GM21723 (cell line): Measurements from ENCODE around the gene VAMP8.
"Not testable (repeated sequence)": the region's sequence is repeated elsewhere in the genome, so short reads cannot be mapped to it uniquely, and the experiment has no call there.

Source experiments
- ATAC-seq: cut with Tn5 transposase; IDR thresholded peaks from one replicate; pipeline ENCODE4 v1.9.1; 2021; ENCODE audit warnings: mild to moderate bottlenecking, moderate library complexity; ENCODE audit not compliant: unreplicated experiment

The VAMP8 gene

GRCh38 chr2:85597241-85597640 lies 19.9 kb downstream of the VAMP8 start:
- no peak for ATAC-seq

DNA sequence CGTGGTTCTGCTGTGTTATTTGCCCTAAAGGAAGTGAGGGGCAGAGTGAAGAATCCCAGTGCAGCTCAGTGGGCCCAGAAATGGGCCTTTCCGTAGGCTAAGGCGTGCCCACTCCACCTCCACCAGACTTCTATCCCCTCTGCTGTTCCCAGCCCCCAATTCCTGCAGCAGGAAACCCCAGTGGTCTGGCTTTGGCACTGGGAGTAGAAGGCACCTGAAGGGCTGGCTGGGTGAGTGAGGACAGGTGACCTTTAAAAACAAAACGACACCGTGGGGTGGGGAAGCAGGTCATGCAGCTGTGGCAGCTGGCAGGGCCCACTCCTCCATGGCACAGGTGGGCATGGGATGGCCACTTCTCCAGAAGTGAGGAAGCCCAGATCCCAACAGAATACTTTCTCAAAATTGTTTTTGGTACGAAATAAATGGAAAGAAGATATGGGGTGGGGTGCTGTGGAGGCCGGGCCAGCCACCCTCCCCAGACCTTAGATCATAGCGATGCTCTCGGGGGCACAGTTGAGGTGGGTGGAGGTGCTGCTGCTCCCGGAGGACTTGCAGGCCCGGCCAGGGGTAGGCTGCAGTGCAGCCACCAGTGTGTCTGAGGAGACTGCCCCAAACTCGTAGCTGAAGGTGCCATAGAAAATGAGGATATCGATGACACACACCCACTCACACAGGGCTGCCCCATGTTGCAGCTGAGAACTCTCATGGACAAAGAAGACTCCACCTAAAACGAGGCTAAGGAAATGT lies 21.4 kb downstream of the VAMP8 start:
- ATAC-seq, result no peak

DNA sequence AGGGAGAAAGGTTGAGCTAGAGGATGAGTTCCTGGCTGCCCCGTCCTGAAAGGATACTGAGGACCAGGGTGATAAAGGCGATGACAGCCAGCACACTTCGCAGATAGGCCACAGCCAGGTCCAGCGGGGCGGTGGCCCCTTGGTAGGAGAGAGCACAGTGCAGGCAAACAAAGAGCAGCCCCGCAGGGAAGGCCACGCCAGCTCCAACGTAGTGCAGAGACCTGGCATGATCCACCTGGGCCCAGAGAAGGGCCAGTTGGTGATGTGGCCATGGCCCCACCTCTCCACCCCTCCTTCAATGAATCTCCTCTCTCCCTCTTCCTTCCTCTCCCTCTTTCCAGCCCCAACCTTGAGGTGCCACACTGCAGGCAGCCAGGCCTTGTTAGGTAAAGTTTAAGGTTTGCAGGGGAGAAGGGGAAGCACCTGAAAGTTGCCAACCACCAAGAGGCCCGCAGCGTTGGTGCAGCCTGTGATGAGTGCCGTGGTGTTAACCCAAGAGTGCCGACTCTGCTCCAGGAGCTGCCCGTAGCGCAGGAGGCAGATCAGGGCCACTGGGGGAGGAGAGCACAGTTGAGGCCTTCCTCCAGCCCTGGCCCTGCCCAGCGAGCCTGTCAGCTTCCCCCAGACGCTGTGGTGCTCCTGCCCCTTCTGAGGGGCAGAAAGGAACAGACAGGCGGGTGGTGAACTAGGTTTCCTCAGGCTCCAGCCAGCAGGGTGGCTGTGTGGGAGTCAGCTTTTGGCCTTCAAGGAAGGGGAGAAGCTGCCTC lies 22.3 kb downstream of the VAMP8 start:
- no peak for ATAC-seq

DNA sequence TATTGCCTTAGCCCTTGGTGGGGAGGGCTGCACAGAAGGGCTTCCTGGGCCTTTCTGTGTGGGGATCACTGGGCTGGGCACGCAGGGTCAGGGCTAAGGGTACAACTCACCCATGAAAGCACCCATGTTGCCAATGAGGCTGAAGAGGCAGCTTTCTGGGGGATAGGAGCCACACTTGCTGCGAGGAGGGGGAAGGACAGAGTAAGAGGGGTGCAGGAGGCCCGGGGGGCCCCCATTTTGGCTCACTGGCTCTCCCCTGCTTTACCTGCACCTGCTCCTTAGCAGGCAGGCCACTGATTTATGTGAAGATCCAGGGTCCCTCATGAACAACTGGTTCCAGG lies 22.8 kb downstream of the VAMP8 start:
- no peak for ATAC-seq

DNA sequence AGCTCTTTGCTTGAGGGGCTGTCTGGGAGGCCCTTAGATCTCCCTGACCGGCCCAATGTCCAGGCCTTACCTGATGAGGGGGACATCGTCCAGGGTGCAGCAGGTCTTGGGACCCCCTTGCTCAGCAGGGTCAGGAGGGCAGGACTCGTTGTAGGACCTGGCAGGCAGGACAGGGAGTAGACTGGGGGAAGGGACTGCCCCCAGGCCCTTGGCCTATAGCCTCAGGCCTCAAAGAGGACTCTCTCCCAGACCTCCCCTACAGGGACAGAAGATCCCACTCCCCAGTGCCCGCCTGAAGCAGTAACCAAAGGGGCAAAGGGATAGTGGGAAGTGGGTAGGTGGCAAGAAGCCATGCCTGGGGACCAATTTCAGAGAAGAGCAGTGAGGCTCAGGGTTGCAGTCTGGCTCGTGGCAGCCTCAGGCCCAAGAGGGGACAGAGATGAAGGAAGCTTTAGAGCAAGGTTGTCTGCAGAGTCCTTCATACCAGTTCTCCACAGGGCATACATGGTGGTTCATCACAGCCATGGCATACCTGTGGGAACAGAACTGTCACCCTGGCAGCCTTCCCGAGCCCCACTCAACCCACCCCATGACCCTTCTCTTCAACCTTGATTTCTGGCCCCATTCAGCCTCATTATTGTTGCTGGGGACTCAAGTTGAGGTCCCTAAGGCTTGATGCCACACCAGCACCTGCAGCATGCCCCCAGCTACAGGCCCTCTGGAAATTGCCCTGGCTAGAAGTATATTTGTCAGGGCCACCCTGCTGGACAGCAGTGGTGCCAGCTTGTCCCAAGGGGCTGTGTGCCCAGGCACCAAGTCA lies 23.8 kb downstream of the VAMP8 start:
- ATAC-seq, result no peak

- peak; percentile 44 for ATAC-seq
Observed at GRCh38 chr2:85601771-85602475, 24.5 kb downstream of the VAMP8 start.

DNA sequence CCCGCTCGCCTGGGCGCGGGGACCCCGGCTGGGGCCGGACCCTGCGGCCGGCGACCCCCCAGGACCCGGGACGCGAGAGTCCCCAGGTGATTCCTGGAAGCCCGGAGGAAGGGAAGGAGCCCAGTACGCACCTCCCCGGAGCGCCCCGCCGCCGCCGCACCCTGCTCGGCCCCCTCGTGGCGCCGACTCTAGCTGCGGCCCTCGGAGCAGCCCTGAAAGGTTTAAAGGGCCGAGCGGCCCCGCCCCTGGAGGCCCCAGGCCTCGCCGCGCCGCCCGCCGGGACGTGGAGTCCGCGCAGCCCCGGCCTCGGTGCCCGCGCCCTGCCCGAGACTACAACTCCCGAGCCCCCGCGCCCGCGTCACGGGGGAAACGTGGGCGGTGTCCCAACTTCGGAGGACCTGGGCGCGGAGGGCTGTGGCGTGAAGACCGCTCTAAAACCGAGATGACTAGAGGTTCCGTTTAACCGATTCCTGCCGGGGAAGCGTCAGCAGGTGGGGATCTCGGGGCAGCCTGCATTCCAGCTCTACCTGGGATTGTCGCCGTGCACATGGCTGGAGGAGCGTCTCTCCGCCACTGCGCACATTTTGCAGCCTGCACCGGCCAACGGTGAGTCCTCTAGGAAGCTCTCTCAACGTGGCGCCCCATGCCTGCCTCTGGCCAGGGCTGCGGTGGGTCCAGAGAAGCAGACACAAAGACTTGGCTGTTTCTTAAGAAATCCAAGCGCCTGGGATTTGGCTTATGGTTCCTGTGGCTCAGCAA lies 25.3 kb downstream of the VAMP8 start, which contains the start of gene TMEM150A:
Gene TMEM150A, minus strand, starts transcription at position 223 of the 759 bp plus-strand sequence. CDS start 750 bp downstream, outside the sequence.
- peak; percentile 94 for ATAC-seq

DNA sequence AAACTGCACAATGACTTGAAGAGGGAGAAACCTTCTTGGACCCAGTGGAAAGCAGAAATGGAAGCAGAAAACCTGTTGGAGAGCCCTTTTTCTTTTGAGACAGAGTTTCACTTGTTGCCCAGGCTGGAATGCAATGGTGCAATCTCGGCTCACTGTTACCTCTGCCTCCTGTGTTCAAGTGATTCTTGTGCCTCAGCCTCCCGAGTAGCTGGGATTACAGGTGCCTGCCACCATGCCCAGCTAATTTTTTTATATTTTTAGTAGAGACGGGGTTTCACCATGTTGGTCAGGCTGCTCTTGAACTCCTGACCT lies 26.7 kb downstream of the VAMP8 start:
- not testable (repeated sequence) for ATAC-seq

DNA sequence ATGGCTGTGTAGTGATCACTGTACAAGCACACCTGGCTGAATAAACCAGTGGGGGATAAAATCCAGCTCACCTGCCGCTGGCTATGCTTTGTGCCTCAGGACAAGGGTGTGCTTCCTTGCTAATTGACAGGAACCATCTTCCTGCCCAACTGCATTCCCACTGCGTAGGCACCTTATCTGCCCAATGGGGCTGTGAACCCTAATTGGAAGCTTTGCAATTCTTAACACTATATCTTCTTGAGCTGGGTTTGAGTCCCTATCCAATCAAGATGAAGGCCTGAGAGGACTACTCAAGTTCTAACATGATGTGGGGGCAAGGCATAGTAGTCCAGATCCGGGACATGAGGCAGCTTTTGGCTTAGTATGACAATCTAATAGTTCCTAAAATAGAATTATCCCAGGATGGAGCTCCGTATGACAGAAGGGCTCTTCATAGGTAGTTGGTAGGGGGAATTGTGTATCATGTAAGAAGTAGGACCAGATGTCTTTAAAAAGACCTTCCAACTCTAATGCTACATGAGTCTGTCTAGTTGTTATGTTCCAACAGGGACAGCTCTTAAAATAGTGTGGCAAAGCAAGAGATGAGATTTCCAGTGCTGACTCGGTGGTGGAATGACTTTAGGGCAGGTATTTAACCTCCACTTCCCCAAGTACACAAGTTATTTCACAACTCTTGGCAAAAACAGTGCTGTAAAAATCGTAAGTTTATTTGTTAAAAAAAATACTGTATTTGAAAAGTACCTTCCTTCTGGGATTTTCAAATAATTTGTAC lies 27.4 kb downstream of the VAMP8 start:
- no peak for ATAC-seq

- no peak for ATAC-seq
Observed at GRCh38 chr2:85605406-85606115, 28.2 kb downstream of the VAMP8 start.

DNA sequence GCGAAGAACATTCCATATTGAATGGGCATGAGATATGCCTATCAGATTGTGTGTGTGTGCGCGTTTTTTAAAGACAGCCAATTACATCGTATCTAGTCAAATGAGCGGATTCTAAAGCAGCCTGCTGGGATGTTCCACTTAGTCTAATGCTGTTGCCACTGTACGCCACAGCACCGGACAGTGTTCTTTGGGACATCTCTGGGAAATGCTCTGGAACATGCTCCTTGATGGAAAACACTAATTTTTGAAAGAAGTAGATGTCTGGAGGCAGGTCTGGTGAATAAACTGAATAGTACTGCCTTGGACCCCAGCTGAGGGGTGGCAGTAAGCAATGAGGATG lies 28.7 kb downstream of the VAMP8 start:
- no peak for ATAC-seq

- no peak for ATAC-seq
Observed at GRCh38 chr2:85607268-85608215, 30.2 kb downstream of the VAMP8 start.

DNA sequence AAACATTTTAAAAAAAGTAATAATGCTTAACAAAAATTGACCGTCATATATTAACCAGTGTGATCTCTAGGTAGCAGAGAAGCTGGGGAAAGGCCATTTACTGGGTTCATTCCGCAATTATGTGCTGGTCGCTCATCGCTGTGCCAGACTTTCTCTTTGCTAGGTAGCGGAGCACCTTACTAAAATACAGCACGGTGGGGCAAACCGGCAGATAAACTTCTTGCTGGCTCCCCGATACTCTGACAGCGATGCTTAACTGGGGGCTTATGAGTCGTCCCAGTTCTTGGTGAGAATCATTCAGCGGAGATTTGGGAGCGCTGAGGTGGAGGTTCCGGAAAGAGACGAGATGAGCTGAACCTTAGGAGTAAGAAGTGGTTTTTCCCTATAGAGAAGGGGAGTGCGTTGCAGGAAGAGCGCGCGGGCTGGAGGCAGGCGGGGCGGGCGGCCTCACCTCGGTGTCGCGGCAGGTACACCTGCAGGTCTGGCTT lies 33.9 kb downstream of the VAMP8 start:
- no peak for ATAC-seq

DNA sequence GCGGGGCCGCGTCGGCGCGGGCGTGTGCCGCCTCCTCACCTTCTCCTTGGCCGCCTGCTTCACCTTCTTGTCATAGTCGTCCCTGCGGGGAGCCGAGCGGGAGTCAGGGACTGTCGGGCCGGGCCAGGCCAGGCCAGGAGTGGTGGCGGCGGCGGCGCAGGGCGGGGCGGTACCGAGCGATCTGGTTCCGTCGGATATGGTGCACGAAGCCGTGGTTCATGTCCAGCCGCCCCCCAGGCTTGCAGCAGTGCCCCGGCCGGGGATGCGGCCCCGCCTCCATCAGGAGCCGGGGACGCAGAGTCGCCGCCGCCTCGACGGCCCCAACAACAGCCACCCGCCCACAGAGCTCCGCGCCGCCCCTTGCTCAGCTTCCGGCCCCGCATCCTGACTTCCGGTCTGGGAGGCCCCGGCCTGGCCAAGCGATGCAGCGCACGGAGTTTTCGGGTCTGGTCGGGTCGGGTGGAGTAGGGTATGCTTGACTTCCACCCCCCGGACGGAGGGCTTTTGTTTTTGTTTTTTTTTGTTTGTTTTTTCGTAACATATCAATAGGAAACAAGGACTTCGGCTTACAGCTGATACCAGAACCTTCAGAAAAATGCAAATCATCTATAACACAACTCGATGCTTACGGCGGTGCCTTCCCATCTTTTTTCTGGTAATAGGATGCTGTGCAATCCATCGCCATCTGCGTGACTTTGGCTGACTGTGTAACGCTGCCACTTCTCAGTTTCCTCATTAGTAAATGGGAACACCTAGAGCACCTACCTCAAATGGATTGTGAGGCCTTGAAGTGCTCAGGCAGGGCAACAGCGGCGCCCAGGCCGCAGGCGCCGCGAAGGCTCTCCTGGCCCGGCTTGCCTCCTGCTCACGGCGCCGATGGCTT lies 34.6 kb downstream of the VAMP8 start, which contains the start of gene C2orf68:
Gene C2orf68, minus strand, starts transcription at position 362 of the 883 bp plus-strand sequence. Its CDS starts 82 bp downstream, at position 280.
- ATAC-seq, result peak; percentile 77

GRCh38 chr2:85613717-85614515 lies 36.5 kb downstream of the VAMP8 start:
- ATAC-seq, result no peak

DNA sequence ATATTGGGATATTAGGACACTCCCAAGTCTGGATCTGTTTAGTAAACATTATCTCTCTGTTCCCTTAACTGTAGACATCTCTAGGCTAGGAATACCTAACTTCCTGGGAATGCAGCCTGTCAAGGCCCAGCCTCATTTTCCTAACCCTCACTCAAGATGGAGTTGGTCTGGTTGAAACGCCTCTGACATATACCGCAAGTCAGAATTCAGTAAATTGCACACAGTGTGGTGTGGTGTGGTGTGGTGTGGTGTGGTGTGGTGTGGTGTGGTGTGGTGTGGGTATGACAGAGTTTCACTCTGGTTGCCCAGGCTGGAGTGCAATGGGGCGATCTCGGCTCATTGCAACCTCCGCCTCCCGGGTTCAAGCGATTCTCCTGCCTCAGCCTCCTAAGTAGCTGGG lies 37.4 kb downstream of the VAMP8 start:
- not testable (repeated sequence) for ATAC-seq
